ENCODE results near the gene MUL1. TPM values are rescaled to one million over a fixed set of nuclear protein-coding genes. Genes with fewer than 3 reads are reported as not detected.
A peak's percentile ranks its signal among the peaks of the same experiment; 100 is the strongest.

MUL1 gene
- total and polyA plus RNA-seq, 9 of the 15 experiments (the other 6 are each of a cell fraction or from before 2014, with no cell fraction given) = 10.4 to 32.9 (median 19.3) TPM

- peak; percentile 53; the same call in 1 of the 2 replicates for TF ChIP-seq LCOR (CRISPR knock-in tag; IDR thresholded peaks at IDR 0.05)
- no peak for TF ChIP-seq ZNF57 (CRISPR knock-in tag; IDR thresholded peaks at IDR 0.05)
- TF ChIP-seq DEAF1 (CRISPR knock-in tag; IDR thresholded peaks at IDR 0.05) = peak; percentile 85
- no peak for TF ChIP-seq ZBTB12 (CRISPR knock-in tag; IDR thresholded peaks at IDR 0.05)
- TF ChIP-seq NFIX (CRISPR knock-in tag; IDR thresholded peaks at IDR 0.05; ENCODE audit: low read depth) = no peak
- peak; percentile 91 for TF ChIP-seq CHD4 (IDR thresholded peaks at IDR 0.05; ENCODE audit: insufficient read depth, insufficient replicate concordance, low read depth, low read length, poor library complexity, severe bottlenecking)
- TF ChIP-seq RBM25 (IDR thresholded peaks at IDR 0.05; ENCODE audit: low read depth, low read length, severe bottlenecking) = peak; percentile 89
- no peak for TF ChIP-seq ZFP36 (IDR thresholded peaks at IDR 0.05; ENCODE audit: low read depth, low read length, partially characterized antibody)
- TF ChIP-seq RAD51 (IDR thresholded peaks at IDR 0.05; ENCODE audit: borderline replicate concordance, low read depth) = no peak
- 0 out of 2 replicates have a peak, but pooled peaks have one; percentile 36 for TF ChIP-seq CREM (IDR thresholded peaks at IDR 0.05; ENCODE audit: low read depth)
- TF ChIP-seq SMARCE1 (IDR thresholded peaks at IDR 0.05) = no peak
- 0 out of 2 replicates have a peak, but pooled peaks have one; percentile 13 for TF ChIP-seq L3MBTL2 (IDR thresholded peaks at IDR 0.05)
- TF ChIP-seq EHMT2 (IDR thresholded peaks at IDR 0.05) = no peak
- no peak for TF ChIP-seq HDAC8 (tag; IDR thresholded peaks at IDR 0.05)
- no peak for TF ChIP-seq RERE (CRISPR knock-in tag; IDR thresholded peaks at IDR 0.05; ENCODE audit: borderline replicate concordance)
These were observed 14.3 kb upstream of the MUL1 start (continued) for GRCh38 chr1:20521960-20522861.
